GM12891 (cell line): ENCODE results near the gene POLN.

Experiments used
- DNase-seq: peaks from one replicate; pipeline ENCODE4 v3.0.0; 2011; ENCODE audit warnings: low spot score; ENCODE audit not compliant: insufficient read length
- FAIRE-seq: peaks from 2 replicates; lab custom pipeline; 2011; peaks lifted over from hg19 to GRCh38; lab: Jason Lieb, UNC
- PAX5 ChIP-seq: IDR thresholded peaks from 2 replicates; pipeline ENCODE4 v1.6.1; 2011; ENCODE audit warnings: low read length, moderate library complexity, mild to moderate bottlenecking; ENCODE audit not compliant: insufficient read depth, severe bottlenecking
- POLR2A ChIP-seq: IDR thresholded peaks from 2 replicates; pipeline ENCODE4 v1.6.1; 2011; ENCODE audit warnings: low read depth, low read length, control low read depth
- POLR2AphosphoS5 ChIP-seq: IDR thresholded peaks from 2 replicates; pipeline ENCODE4 v1.6.1; 2011; ENCODE audit warnings: low read depth, low read length, control low read depth
- POU2F2 ChIP-seq: IDR thresholded peaks from 2 replicates; pipeline ENCODE4 v1.6.1; 2011; ENCODE audit warnings: low read depth, mild to moderate bottlenecking, control low read depth, low read length, moderate library complexity
- SPI1 ChIP-seq: IDR thresholded peaks from 2 replicates; pipeline ENCODE4 v1.6.1; 2011; ENCODE audit warnings: low read depth, low read length, control low read depth
- TAF1 ChIP-seq: IDR thresholded peaks from 2 replicates; pipeline ENCODE4 v1.6.1; 2011; ENCODE audit warnings: low read depth, low read length, control low read depth

POLN gene

DNA sequence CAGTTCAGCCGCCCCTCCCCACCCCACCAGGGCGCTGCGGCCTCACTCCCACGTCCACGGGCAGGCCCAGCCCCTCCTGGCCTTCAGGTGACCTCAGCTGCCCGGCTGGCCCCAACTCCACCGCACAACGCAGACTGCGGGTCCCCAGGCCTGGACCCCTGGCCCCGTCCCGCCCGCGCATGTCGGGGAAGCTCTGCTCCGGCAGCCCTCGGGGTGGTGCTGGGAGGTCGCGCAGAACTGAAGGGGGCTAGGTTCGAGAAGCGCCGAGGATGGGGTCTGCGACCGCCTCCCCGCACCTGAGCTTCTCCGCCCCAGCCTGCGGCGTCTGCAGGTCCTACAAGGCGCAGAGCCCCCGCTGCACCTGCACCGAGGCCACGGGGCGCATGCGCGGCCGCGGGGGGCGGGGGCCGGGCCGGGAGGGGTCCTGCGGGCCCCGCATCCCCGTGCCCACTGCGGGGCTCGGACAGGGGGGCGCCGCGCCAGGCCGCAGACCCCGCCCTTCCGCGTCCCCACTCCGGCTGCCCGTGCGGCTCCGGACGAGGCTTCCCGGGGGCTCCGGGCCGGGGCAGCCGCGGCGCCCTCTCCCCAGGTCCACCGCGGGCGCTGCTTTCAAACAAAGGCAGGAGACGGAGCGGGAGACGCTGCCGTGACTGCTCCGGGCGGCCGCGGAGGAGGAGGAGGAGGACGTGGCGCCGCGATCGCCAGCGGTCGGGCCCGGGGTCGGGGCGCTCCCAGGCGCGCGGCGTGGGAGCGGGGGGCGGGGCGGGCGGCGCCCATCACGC is 183.5 kb downstream of the POLN start:
- TF ChIP-seq SPI1 (no peak), POLR2A (no peak), TAF1 (no peak), POU2F2 (no peak), POLR2AphosphoS5 (no peak), PAX5 (no peak)
- FAIRE-seq (no peak), DNase-seq (no peak)

DNA sequence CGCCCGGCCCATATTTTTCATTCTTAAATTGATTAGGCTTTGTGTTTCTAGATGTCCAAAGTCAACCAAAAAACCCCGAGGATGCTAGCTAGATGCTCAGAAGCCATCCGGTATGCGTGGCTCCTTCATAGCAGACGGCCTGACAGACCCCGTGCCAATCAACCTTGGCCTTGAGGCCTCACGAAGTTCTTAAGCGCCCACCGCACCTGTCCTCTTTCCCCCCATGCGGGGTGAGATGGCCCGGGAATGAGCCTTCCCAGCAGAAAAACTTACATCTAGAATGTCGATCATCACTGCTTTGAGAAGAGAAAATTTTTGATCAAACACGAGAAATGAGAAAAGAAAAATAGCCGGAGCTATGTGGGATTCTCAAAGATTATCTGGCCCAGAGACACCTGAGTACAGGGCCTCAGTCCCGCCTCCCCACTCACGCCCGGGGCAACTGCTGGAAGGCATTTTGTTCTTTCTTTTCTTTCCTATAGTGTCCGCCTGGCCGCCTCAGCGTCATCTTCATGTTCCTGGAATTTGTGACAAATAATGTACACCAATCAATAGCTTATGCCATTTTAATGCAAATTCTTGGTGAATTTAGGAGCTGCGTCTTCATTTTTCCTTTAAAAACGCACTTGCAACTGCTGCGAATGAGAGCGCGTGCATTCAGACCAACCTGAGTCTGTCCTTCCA is 184.4 kb downstream of the POLN start:
- no peak for FAIRE-seq
- no peak for DNase-seq
- TF ChIP-seq SPI1 (no peak), POU2F2 (no peak), TAF1 (no peak), PAX5 (no peak), POLR2AphosphoS5 (no peak), POLR2A (no peak)

- TF ChIP-seq SPI1 (no peak), POU2F2 (no peak)
- DNase-seq = no peak
- FAIRE-seq = no peak
Observed at GRCh38 chr4:2054217-2054616, 187.7 kb downstream of the POLN start.

GRCh38 chr4:2051086-2051485 is 190.8 kb downstream of the POLN start:
- no peak for TF ChIP-seq TAF1
- no peak for TF ChIP-seq PAX5
- TF ChIP-seq SPI1 = no peak
- no peak for TF ChIP-seq POLR2AphosphoS5
- no peak for TF ChIP-seq POLR2A
- TF ChIP-seq POU2F2 = no peak
- FAIRE-seq = no peak
- no peak for DNase-seq

DNA sequence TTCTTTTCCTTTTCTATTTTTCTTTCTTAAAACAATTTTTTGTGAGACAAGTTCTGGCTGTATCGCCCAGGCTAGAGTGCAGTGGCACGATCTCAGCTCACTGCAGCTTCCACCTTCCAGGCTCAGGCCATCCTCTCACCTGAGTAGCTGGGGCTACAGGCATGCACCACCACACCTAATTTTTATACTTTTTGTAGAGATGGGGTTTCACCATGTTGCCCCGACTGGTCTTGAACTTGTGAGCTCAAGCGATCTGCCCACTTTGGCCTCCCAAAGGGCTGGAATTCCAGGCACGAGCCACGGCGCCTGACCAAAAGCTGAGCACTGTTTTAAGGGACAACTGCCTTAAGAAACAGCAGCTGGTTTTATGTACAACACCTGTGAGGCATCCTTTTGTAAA is 192.1 kb downstream of the POLN start:
- TF ChIP-seq POU2F2 (no peak), PAX5 (no peak), POLR2A (no peak), TAF1 (no peak), POLR2AphosphoS5 (no peak), SPI1 (no peak)
- no peak for DNase-seq
- no peak for FAIRE-seq

DNA sequence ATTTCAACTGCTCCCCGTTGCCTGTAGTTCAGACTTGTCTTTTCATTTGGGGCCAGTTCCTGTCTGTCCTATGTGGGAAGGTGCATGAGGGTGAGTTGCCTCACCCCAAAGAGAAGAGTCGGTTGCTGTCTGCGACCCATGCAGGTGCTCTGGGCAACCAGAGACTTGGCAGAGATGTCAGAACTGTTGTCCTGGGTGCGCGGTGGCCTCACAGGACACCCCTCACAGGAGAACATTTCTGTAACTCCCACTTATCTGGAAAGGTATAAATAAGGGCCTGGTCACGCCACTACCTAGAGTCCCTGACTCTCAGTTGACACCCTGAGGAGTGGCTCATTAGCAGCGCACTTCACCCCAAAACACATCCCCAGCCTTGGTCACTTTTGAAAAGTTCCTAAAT is 192.5 kb downstream of the POLN start:
- DNase-seq (no peak), FAIRE-seq (no peak)
- TF ChIP-seq POLR2AphosphoS5 (no peak), TAF1 (no peak), SPI1 (no peak), POU2F2 (no peak), POLR2A (no peak), PAX5 (no peak)

DNA sequence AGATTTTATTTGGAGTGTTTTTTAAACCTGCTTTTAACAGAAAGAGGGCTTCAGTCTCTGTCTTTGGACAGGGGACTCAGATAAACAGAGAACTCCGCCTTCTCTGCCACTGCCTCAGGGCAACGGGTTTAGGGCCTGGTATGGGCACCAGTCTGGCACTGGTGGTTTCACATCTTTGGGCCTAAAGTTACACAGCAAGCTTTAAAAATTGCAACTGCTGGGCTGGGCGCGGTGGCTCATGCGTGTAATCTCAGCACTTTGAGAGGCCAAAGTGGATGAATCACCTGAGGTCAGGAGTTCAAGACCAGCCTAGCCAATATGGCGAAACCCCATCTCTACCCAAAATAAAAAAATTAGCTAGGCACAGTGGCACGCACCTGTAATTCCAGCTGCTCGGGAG is 193.1 kb downstream of the POLN start:
- FAIRE-seq (no peak), DNase-seq (no peak)
- TF ChIP-seq POLR2AphosphoS5 (no peak), TAF1 (no peak), POU2F2 (no peak), POLR2A (no peak), PAX5 (no peak), SPI1 (no peak)

GRCh38 chr4:2047781-2048581 is 193.9 kb downstream of the POLN start:
- no peak for FAIRE-seq
- TF ChIP-seq PAX5 (no peak), POU2F2 (no peak), TAF1 (no peak), POLR2AphosphoS5 (no peak), SPI1 (no peak), POLR2A (no peak)

More at GRCh38 chr4:2047781-2048581, 193.9 kb downstream of the POLN start:
- DNase-seq = no peak
